SW 1271 (cell line): ENCODE data around the gene VWA5B1.

ENCODE experiments used
- DNase-seq, 2 experiments: peaks; one replicate each; lab custom pipeline; 2025; lab: John Stamatoyannopoulos, UW

VWA5B1 gene

DNA sequence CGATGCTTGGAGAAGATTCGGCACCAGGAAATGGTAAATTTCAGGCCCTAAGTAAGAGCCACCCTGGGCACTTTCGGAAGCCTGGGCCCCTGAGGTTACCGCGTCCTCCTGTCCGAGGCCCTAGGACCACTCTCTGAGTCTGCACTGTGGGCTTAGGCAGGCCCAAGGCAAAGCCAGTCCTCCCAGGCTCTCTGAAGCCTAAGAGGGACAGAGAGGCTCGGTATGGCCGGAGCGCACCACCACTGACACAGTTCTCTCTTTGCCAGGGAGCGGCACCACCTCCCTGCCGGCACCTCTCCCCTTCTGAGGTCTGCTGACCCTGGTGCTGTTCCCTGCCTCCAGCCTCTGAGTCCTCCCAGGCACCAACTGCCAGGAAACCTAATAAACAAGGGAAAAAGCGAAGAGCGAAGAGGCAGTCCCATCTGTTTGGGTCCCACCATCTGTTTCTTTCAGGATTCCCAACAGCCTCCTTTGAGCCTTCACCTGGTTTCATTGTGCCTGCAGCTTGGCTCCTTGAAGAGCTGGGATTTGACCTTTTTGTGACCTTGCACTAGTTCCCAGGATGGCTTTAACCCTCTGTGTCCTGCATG lies 57.7 kb downstream of the VWA5B1 start:
- no peak for DNase-seq

DNA sequence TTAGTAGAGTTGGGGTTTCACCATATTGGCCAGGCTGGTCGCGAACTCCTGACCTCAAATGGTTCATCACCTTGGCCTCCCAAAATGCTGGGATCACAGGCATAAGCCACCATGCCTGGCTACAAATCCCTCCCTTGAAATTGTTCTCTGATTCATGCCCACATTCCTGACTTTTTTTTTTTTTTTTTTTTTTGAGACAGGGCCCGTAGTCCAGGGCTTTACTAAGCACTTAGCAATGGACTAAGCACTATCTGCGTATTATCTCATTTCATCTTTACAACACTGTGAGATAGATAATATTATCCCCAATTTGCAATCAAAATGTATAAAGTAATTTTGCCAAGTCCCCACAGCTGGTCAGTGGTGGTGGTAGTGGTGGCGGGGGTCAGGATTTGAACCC lies 58.9 kb downstream of the VWA5B1 start:
- DNase-seq: no peak

DNA sequence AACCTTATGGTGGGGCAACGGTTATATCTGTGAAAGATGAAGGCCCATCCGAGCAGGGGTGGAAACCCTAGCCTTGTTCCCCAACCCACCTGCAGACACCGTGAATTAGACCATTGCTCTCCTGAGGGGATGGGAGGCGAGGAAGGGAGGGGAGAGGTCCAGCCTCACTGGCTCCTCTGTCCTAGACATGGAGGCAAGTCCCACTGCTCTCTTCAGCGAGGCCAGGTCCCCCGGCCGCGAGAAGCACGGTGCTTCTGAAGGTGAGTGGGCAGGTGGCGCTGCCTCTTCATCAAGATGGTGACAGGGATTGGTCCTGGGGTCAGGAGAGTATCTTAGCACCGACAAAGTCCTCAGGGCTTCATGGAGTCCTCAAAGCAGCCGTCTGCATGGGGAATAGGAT lies 59.3 kb downstream of the VWA5B1 start:
- no peak for DNase-seq

DNA sequence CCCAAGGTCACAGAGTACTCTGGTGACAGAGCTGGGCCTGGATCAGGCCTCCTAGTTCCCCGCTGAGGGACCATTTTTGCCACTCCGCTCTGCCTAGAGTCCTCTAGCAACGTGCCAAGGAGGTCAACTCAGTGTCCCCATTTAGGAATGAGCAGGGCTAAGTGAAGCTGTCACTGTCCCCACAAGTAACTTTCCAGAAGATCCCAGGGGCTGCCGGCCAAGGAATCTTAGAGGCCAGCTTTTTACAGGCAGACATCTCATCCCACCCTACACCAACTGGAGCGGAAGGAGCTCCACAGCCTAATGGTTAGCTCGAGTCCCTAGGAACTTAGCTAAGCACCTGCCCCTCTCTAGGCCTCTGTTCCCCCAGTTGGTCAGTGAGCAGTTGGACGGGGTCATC lies 59.7 kb downstream of the VWA5B1 start:
- no peak for DNase-seq

DNA sequence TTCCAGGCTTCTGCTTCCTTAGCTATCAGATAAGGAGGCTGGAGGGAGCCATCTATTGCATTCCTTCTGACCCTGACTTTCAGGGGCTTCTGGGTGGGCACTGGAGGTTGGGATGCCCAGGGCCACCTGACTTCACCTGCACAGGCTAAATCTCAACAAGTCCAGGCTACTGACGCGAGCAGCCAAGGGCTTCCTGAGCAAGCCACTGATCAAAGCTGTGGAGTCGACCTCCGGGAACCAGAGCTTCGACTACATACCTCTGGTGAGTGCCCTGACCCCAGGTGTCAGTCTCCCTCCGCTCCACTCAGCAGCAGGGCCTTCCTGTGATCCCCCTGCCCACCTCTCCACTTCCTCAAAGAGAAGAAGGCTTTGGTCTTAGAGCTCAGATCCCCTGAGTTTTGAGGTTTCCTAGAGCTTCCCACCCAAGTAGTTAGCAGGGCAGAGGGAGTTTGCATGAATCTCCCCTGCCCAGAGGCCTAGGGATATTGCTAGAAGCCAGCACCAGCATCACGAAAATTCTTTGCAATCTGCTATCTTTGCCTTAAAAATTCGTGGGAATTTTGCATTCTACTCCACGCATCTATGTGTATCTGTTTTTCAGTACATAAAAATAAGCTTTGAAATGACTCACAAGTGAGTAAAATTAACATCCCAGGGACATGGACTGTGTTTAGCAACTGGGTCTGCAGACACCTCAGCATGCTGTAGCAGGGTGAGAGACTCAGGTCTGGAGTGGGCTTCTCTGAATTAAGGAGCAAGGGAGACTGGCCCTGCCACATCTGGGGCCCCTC lies 61.4 kb downstream of the VWA5B1 start:
- no peak for DNase-seq

DNA sequence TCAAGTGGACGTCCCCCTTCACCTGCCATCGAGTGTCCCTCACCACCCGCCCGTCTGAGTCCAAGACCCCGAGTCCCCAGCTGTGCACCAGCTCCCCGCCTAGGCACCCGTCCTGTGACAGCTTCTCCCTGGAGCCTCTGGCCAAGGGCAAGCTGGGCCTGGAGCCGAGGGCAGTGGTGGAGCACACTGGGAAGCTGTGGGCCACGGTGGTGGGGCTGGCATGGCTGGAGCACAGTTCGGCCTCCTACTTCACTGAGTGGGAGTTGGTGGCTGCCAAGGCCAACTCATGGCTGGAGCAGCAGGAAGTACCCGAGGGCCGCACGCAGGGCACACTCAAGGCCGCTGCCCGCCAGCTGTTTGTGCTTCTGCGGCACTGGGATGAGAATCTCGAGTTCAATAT lies 63.2 kb downstream of the VWA5B1 start:
- no peak for DNase-seq

DNA sequence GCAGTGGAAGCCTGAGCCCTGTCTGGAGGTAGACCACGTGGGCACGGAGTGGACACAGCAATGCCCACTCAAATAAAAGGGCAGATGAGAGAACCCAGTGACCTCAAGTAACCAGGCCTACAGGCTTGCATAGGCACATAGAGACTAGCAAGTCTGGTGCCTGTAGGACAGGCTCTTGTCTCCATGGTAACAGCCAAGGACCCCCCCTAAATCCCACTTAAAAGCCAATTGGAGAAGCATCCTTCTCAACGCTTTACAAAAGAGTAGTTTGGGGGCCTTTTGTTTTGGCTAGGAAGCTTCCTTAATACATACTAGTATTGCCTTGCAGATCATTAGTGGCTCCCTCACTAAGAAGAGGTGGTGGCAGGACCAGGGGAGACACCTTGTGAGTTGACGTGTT lies 63.9 kb downstream of the VWA5B1 start:
- DNase-seq: no peak

DNA sequence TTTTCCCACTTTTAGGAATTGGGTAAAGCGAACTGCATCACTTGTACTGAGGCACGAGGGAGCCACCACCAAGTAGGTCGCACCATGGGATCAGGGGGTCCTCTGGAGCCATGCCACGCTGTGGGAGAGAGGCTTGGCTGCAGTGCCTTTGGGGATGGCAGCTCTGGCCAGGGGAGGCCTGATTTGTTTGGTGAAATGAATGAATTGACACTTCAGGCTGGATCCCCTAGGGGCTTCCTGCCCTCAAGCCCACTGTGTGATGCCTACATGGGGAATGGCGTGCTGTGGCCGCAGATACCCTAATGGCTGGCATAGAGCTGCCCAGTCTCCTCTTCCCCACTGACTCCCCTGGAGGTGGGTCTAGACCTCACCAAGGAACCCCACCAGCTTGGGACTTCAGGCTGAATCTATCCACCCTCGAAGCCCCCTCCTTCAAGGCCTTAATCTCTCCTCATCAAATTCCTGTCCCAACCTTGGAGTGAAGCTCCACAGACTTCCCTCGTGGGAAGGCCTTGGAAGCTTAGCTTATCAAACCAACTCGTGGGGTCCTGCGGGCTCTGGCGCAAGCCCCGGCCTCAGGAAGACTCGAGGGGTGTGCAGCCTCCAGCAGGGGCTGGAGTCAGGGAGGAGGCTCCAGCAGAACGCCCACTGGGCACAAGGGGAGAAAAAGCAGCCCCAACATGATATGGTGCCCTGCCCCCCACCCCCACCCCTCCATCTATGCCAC lies 64.6 kb downstream of the VWA5B1 start:
- DNase-seq: no peak

DNA sequence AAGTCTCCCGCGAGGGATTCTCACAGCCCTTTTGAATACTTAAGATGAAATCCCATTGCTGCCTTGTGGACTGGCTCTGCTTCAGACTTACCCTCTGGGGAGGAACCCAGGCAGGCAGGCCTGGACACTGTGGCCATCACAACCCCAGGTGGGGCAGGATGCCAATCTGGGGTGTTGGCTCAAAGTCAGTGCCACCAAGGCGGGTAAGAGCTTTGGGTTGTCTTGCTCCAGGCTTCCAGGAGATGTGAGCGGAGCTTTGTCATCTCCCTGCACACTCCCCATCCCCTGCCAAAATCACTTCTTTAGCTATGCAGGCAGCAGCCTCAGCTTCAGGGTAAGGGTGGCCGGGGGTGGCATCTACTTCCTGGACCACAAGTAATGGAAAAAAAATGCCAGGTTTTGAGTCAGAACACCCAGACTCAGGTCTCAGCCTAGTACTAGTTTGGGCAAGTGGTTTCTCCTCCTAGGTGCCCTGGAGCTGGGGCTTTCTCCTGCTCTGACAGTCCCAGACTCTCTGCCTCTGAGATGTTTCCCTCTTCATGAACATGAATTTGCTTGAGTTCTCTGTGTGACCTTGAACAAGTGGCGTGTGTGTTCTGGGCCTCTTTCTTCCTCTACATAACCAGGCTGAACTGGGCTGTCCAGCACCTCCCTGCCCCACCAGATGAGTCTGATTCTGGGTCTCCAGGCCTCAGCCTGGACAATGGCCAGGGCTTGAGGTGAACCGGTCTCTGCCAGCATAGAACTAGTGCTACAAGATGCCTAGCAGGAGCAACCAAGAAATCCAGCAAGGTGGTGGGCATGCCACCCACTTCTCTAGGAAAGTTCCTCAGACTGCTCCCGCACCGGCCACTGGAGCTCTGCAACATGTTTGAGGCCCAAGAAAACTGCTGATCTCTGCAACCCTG lies 65.4 kb downstream of the VWA5B1 start:
- no peak for DNase-seq

DNA sequence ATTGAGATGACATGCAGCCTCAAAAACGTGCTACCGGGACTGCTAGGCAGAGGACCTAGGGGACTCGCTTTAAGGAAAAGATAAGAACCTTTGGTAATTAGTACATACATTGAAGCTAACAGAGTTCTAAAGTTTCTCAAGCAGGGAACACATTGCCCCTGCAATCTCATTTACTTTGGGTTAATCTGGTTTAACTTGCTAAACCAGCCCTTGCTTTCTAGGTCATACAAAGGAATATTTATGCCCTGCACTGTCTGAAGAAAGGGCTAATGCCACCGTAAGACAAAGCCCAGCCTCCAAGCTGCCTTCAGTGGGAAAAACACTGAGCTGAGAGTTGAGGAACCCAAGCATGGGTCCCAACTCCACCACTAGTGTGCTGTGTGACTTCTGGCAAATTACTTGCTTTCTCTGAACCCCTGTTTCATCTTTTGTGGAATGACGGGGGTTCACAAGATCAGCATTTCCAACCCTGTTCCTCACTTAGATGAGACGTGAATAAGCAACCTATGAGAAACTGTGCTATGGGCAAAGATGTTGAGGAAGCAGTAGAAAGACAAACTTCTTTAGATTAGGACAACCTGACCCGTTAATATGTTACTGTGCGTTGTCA lies 66.3 kb downstream of the VWA5B1 start:
- no peak for DNase-seq

DNA sequence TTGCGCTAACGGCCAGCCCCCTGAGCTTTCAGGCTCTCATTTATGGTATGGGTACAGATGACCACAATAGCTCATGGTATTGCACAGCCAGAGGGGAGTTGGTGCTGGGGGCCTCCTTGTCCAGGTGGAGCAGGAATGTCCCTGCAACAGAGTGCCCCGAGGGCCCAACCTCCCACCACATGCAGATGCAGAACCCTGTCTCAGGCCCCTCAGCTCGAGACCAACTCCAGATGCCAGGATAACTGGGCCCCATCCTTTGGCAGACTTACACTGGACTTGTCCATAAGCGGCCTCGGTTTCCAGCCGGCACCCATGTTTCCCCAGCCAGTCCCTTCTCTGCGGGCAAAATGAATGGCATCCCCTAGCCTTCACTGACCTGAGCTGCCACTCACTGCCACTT lies 67.1 kb downstream of the VWA5B1 start:
- no peak for DNase-seq

DNA sequence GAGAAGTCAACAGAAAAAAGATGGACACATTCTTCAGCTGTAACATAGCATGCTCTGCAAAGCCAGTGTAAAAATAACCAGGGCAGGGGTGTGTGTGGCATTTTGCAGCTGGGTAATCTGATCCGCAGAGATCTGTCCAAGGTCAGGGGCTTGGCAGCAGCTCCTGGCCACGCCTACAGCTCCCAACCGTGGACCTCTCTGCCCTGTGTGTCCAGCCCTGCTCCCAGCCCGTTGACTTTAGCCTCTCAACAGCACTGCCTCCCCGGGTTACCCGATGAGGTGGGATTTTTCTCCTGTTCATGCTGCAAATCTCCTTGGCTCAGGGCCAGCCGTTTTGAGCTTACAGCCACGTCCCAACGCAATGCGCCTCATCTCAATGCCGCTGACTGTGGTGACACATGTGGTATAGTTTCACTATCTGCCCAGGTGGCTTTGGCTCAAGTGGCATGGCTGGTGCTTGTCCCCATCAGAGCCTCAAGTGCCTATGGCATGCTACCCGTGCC lies 68.1 kb downstream of the VWA5B1 start:
- DNase-seq: no peak

DNA sequence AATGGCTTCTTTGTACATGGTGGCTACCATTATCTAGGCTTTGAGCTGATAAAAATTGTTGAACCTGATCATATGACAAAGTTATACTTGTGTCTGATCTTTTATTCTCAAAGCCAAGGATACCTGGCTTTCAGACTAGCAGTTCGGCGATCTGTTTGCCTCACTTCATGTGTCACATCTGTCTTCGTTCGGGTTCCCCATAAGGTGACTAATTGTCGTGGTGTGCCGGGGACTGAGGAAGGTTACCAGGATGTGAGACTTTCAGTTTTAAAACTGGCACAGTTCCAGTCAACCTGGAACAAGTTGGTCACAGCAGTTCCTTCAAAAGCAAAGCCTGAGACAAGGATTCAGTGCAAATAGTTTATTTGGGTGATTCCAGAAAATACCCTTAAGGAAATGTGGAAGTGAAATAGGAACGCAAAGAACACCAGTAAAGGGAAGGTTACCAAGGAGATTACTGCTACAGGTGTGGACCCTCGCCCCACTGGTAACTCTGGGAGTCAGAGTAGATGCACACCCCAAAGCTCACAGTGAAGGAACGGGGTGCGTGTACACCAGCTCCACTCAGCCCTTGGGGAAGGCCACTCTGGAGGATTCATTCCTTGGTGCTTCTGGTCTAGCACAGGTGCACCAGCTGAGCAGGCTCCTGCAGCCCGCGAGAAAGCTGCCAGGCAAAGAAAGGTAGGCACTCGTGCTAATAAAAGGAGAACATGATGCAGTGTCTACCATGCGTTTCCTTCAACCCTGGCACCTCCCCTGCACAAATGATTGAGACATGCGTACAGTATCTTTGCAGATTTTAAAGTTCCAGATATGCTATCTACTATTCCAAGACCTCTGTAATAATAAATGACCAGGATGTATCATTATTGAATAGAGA lies 69.0 kb downstream of the VWA5B1 start:
- DNase-seq: no peak

DNA sequence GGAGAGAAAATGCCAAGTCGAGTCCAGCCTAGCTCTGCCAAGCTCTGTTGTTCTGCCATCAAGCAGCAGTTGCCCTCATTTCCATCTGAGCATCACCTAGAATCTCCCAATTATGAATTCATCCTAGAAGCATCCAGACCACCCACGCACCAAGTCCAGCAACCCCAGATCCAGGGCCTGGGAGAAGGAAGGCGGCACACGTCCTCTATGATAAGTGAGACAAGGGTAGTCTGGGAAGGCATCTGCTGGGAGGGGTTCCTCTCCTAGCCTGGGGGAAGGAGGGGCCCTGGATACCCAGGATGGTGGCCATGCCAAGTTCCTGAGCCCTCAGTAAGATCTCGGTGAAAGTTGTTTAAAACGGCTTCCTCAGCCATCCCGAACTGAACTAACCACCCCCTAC lies 70.7 kb downstream of the VWA5B1 start:
- no peak for DNase-seq

DNA sequence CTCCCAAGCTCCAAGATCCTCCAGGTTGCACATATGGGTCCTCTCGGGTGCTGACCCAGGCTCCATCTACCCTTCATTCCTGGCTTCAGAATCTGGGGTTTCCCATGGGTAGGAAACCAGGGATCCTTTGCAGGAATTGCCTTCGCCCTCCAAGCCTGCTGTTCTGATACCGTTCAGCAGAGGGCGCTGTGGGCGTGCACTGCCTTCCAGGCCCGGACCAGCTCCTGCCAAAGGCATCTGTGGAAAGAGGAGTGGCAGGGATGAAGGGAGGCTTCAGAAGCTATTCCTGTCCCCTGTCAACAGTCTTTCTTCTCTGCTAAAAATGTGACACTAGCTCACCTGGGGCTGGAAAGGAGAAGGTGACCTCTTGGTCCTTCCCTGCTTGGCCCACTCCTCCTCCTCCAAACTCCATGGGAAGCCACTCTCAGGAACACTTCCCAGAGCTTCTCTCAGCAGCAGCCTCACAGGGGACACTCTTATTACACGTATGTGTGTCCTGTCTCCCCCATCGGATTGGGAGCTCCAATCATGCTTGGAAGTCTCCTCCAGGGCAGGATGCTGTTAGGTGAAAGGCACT lies 71.2 kb downstream of the VWA5B1 start:
- DNase-seq: peak in 1 of 2 experiments; percentile 24

DNA sequence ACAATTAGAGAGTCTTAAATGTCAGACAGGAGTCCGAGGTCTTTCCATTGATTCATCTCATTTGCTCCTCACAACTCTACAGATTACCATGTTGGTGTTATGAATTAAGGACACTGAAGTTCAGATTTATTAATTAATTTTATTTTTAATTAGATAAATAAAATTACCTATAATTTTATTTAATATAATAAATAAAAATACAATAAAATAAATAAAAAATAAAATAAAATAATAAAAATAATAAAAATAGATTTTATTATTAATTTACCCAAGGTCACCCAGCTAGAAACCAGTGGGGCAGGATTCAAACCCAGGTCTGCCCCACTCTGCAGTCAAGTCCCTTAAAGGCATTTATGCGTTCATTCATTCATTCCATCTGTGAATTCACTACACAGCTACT lies 72.2 kb downstream of the VWA5B1 start:
- DNase-seq: no peak

DNA sequence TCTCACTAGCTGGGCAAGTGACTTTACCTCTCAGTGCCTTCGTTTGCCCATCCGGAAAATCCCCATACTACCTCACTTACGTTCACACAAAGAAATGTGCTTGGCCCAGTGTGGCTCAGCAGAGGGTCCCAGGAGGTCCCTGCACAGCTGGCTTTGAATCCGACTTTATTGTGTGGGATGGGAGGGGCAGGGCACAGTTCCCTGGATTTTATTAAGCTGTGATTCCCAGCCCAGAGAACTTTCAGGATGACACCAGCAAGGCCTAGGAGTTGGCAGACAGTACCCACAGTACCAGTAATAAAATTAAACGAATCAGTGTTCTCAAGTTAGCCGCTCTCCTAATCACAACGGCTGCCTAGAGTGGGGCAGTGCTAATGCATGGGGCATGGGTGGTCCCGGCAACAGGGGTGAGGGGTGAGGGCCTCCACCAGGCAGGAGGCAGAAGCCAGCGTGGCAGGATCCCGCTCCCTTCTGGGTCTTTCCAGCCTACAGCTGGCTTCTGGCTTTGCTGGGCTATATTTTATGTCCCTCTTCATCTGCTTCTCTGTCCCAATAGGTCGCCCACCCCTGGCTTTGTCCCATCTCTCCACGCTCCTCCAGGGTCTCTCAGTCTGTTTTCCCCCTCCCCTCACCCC lies 74.9 kb downstream of the VWA5B1 start:
- no peak for DNase-seq

DNA sequence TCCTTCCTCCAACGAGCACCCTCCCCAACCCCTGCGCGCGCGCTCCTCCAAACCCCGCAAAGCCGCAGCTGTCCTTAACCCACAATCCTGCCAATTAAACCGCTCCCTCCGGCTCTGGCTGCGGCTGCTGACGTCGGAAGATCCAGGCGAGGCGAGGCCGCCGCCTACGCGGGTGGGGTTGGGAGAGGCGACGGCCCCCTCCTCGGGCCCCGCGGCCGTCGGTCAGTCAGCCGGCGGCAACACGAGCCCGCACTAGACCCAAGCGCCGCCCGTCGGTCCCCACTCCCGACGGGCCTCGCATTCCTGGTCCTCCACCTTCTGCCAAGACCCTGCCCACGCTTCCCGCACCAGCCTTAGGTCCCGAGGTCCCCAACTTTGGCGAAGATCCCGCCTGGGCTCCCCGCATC lies 75.4 kb downstream of the VWA5B1 start:
- DNase-seq: no peak

DNA sequence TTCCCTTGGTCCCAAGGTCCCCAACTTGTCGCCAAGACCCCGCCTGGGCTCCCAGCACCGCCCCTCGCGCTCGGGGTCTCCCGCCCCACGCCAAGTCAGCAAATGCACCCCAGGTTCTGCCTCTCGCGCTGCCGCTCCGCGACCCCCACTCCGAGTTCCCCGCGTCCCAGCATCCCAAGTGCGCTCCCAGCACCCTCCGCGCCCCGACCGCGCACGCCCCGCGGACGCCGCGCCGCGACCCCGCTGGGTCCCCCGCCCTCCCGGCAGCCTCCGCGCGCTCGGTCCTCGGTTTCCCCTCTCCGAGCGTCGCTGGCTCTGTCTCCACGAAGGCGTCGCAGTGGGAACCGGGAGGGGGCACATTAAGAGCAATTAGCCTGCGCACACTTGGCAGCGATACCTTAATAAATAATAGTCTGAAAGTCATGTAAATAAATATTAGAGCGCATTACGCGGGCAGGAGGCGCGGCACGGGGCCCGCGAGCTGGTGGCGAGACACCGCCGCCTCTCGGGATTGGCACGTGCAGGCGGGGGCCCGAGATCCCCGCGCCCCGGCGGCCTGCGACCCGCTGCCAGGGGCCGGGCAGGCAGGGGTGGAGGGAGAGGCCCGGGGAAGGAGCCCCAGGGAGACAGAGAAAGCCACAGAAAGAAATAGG lies 75.9 kb downstream of the VWA5B1 start:
- DNase-seq: no peak
